HCT116 (cell line): ENCODE data around the gene PBX3. TPM values are rescaled to one million over a fixed set of nuclear protein-coding genes. Genes with fewer than 3 reads are reported as not detected.

Source experiments
- ATAC-seq: fragments of 200-7000 bp; cut with Tn5 transposase; 2 replicates; pipeline ENCODE4 v1.9.1; 2020; ENCODE audit warnings: mild to moderate bottlenecking, moderate library complexity
- BruUV-seq: library from RNA; stranded (reverse); fragments of 400-500 nt; replicated peaks from 2 replicates; lab custom pipeline; 2021; lab: Mats Ljungman, UMichigan
- CTCF ChIA-PET: fragments of 300-600 bp; sonication (Branson Sonifier 250); formaldehyde crosslinking; loops from one replicate; lab custom pipeline; 2021; ENCODE audit warnings: antibody characterized with exemption; lab: Charles Lee
- POLR2A ChIA-PET: fragments of 300-600, 350-600 bp; sonication (Branson Sonifier 250); formaldehyde crosslinking; loops from one replicate; lab custom pipeline; 2021; ENCODE audit warnings: antibody characterized with exemption; lab: Charles Lee
- RAD21 ChIA-PET, 2 experiments: fragments of 300-600 bp; sonication (Branson Sonifier 250); formaldehyde crosslinking; loops; one replicate each; lab custom pipeline; 2023; ENCODE audit warnings: low total read pairs in 2 of 2; ENCODE audit not compliant: uncharacterized antibody in 2 of 2, unreplicated experiment in 2 of 2, low non-redundant PET in 1 of 2; lab: Charles Lee
- DNase-seq: peaks from one replicate; pipeline ENCODE4 v3.0.0-alpha.2; 2010; ENCODE audit warnings: low read depth, low spot score
- H2AFZ ChIP-seq: fragments of 200-600 bp; shearing (Covaris generic), sonication (generic); 2 replicates; pipeline ENCODE4 v1.6.1; 2017; ENCODE audit warnings: low read depth, mixed run types, mixed read lengths, antibody characterized with exemption, low read length; ENCODE audit not compliant: poor library complexity, severe bottlenecking
- H3K27ac ChIP-seq: 2 replicates; pipeline ENCODE4 v1.5.1; 2012; ENCODE audit warnings: low read depth, low read length
- H3K27me3 ChIP-seq: fragments of 200-600 bp; sonication (generic); 2 replicates; pipeline ENCODE4 v1.6.1; 2016; ENCODE audit warnings: mixed run types, low read length, mixed read lengths; ENCODE audit not compliant: insufficient read depth
- H3K36me3 ChIP-seq, 2 experiments: fragments of 200-500 bp in 1 of 2; fragments of 200-600 bp in 1 of 2; sonication (Bioruptor generic) in 1 of 2; sonication (generic) in 1 of 2; 2 replicates each; pipeline versions ENCODE4 v1.5.1 to v1.6.1; 2014 to 2016; ENCODE audit warnings: low read length in 2 of 2, inconsistent platforms in 1 of 2, mixed read lengths in 1 of 2, mixed run types in 1 of 2; ENCODE audit not compliant: insufficient read depth in 2 of 2, control insufficient read depth in 1 of 2
- H3K4me1 ChIP-seq, 2 experiments: fragments of 200-600 bp in 1 of 2; sonication (generic) in 1 of 2; 2 replicates each; pipeline versions ENCODE4 v1.5.1 to v1.6.1; 2012 to 2017; ENCODE audit warnings: low read length in 2 of 2, inconsistent platforms in 1 of 2, mild to moderate bottlenecking in 1 of 2, mixed read lengths in 1 of 2, mixed run types in 1 of 2, moderate library complexity in 1 of 2; ENCODE audit not compliant: insufficient read depth in 2 of 2, control insufficient read depth in 1 of 2
- H3K4me2 ChIP-seq: fragments of 200-600 bp; sonication (generic); 2 replicates; pipeline ENCODE4 v1.6.1; 2017; ENCODE audit warnings: mixed run types, low read length, mixed read lengths
- H3K4me3 ChIP-seq, 2 experiments: fragments of 200-600 bp in 1 of 2; sonication (generic) in 1 of 2; replicated peaks in 1 of 2; 2 replicates each; pipeline ENCODE4 v1.5.1; 2011 to 2016; ENCODE audit warnings: low read length in 2 of 2, control low read depth in 1 of 2, low read depth in 1 of 2, mild to moderate bottlenecking in 1 of 2, mixed read lengths in 1 of 2, mixed run types in 1 of 2
- H3K79me2 ChIP-seq: fragments of 200-600 bp; sonication (generic); 2 replicates; pipeline ENCODE4 v1.6.1; 2017; ENCODE audit warnings: mild to moderate bottlenecking, mixed run types, low read length, moderate library complexity, mixed read lengths; ENCODE audit not compliant: insufficient read depth
- H3K9ac ChIP-seq: fragments of 200-600 bp; sonication (generic); 2 replicates; pipeline ENCODE4 v1.6.1; 2016; ENCODE audit warnings: low read length, mixed read lengths
- H3K9me2 ChIP-seq: fragments of 200-600 bp; sonication (generic), shearing (Covaris generic); 2 replicates; pipeline ENCODE4 v1.6.1; 2017; ENCODE audit warnings: mixed run types, mild to moderate bottlenecking, moderate library complexity; ENCODE audit not compliant: insufficient read depth
- H3K9me3 ChIP-seq, 2 experiments: fragments of 200-500 bp in 1 of 2; fragments of 200-600 bp in 1 of 2; sonication (Bioruptor generic) in 1 of 2; sonication (generic) in 1 of 2; 2 replicates each; pipeline ENCODE4 v1.6.1; 2014 to 2017; ENCODE audit warnings: low read length in 2 of 2, mixed read lengths in 2 of 2, inconsistent platforms in 1 of 2, low read depth in 1 of 2, mild to moderate bottlenecking in 1 of 2, mixed run types in 1 of 2, moderate library complexity in 1 of 2; ENCODE audit not compliant: control insufficient read depth in 1 of 2, insufficient read depth in 1 of 2
- H4K20me1 ChIP-seq: fragments of 200-600 bp; sonication (generic), shearing (Covaris generic); 2 replicates; pipeline ENCODE4 v1.6.1; 2017; ENCODE audit warnings: mixed run types, mild to moderate bottlenecking, moderate library complexity; ENCODE audit not compliant: insufficient read depth
- CBX3 ChIP-seq: IDR thresholded peaks from 2 replicates; pipeline ENCODE4 v1.6.1; 2012; ENCODE audit warnings: low read depth
- CEBPB ChIP-seq: IDR thresholded peaks from 2 replicates; pipeline ENCODE4 v1.6.1; 2012; ENCODE audit warnings: low read depth
- CTCF ChIP-seq, 3 experiments: fragments of 200-600 bp in 1 of 3; sonication (generic) in 1 of 3; IDR thresholded peaks in 2 of 3; conservative IDR thresholded peaks in 1 of 3; 2 replicates each; pipeline ENCODE4 v1.5.1; 2012 to 2017; ENCODE audit warnings: low read depth in 2 of 3, low read length in 2 of 3, antibody characterized with exemption in 1 of 3, borderline replicate concordance in 1 of 3, control low read depth in 1 of 3, mild to moderate bottlenecking in 1 of 3, mixed read lengths in 1 of 3, mixed run types in 1 of 3, moderate library complexity in 1 of 3; ENCODE audit not compliant: insufficient read depth in 1 of 3
- ELF1 ChIP-seq: IDR thresholded peaks from 2 replicates; pipeline ENCODE4 v1.6.1; 2012; ENCODE audit warnings: low read depth, borderline replicate concordance
- EZH2 ChIP-seq: fragments of 200-600 bp; sonication (generic); IDR thresholded peaks from 2 replicates; pipeline ENCODE4 v1.6.1; 2017; ENCODE audit warnings: antibody characterized with exemption, mixed run types
- EZH2phosphoT487 ChIP-seq: fragments of 200-600 bp; IDR thresholded peaks from 2 replicates; pipeline ENCODE4 v1.6.1; 2018; ENCODE audit warnings: antibody characterized with exemption, borderline replicate concordance
- POLR2A ChIP-seq: IDR thresholded peaks from 2 replicates; pipeline ENCODE4 v1.7.0; 2011; ENCODE audit warnings: borderline replicate concordance; ENCODE audit not compliant: insufficient read depth, insufficient read length; ENCODE audit errors: extremely low read depth
- REST ChIP-seq: IDR thresholded peaks from 2 replicates; pipeline ENCODE4 v1.6.1; 2012; ENCODE audit warnings: low read depth
- SP1 ChIP-seq: IDR thresholded peaks from 2 replicates; pipeline ENCODE4 v1.6.1; 2012; ENCODE audit warnings: low read depth
- SRF ChIP-seq: IDR thresholded peaks from 2 replicates; pipeline ENCODE4 v1.6.1; 2012; ENCODE audit warnings: low read depth
- TCF7L2 ChIP-seq: IDR thresholded peaks from 2 replicates; pipeline ENCODE4 v1.7.0; 2011; ENCODE audit warnings: borderline replicate concordance, inconsistent platforms; ENCODE audit not compliant: insufficient read depth, insufficient read length; ENCODE audit errors: extremely low read depth
- YY1 ChIP-seq: IDR thresholded peaks from 2 replicates; pipeline ENCODE4 v1.6.1; 2011; ENCODE audit warnings: low read length, low read depth, moderate library complexity, mild to moderate bottlenecking; ENCODE audit not compliant: insufficient replicate concordance; ENCODE audit errors: extremely low read depth
- ZFX ChIP-seq: fragments of 450-650 bp; IDR thresholded peaks from 2 replicates; pipeline ENCODE4 v1.6.1; 2017
- intact Hi-C: fragments of 100-400 bp; cut with micrococcal nuclease; formaldehyde crosslinking; loops from 2 replicates; pipeline ENCODE4 v1.10.0; 2022
- total RNA-seq: library from RNA; stranded (reverse); gene quantifications from one replicate; pipeline ENCODE4 v1.2.1, GENCODE V29; 2021; ENCODE audit not compliant: unreplicated experiment
- TF ChIP-seq, protein P1 (sequence below): IDR thresholded peaks from 2 replicates; pipeline ENCODE4 v1.6.1; 2012

The PBX3 gene
- total RNA-seq, 1 experiment from 2014 or later, result 13.5 TPM

DNA sequence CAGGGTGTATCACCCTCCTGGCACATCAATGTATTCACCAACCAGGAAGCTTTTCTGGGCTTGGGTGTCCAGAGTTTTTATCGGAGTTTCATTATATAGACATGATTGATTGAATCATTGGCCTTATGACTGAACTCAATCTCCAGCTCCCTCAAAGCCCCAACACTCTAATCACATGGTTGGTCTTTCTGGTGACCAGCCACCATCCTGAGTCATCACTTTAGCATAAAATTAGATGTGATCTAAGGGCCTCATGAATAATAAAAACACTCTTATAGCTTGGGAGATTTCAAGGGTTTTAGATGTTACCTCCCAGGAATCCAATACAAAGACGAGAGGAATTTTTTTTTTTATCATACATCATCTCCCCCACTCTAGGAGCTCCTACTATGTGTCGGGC lies 7.7 kb upstream of the PBX3 start:
- no peak for TF ChIP-seq YY1
- TF ChIP-seq ZFX, result no peak
- no peak for TF ChIP-seq POLR2A
- no peak for TF ChIP-seq CEBPB
- no peak for TF ChIP-seq SP1
- TF ChIP-seq, protein P1, sequence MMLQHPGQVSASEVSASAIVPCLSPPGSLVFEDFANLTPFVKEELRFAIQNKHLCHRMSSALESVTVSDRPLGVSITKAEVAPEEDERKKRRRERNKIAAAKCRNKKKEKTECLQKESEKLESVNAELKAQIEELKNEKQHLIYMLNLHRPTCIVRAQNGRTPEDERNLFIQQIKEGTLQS, result no peak
- TF ChIP-seq ELF1, result no peak
- TF ChIP-seq CTCF (IDR thresholded peaks at IDR 0.05 in 2 of 3, conservative IDR thresholded peaks at IDR 0.05 in 1 of 3; ENCODE audit: borderline replicate concordance in 1 of 3, insufficient read depth in 1 of 3, low read depth in 2 of 3, low read length in 2 of 3), result no peak
- TF ChIP-seq SRF, result no peak
- no peak for TF ChIP-seq REST
- TF ChIP-seq CBX3, result no peak
- TF ChIP-seq EZH2, result no peak
- TF ChIP-seq EZH2phosphoT487, result no peak
- no peak for TF ChIP-seq TCF7L2
- Histone ChIP-seq H4K20me1 (no peaks in the 10 kb centered on the region), H3K4me3 (no peak overlapping the region), H3K9me3 (no peaks in the 10 kb centered on the region), H3K27ac (no peak overlapping the region), H3K4me2 (no peak overlapping the region), H3K36me3 (no peaks in the 10 kb centered on the region), H3K4me1 (no peaks in the 10 kb centered on the region), H3K9ac (no peak overlapping the region), H3K9me2 (no peaks in the 10 kb centered on the region), H2AFZ (no peak overlapping the region), H3K27me3 (no peaks in the 10 kb centered on the region), H3K79me2 (no peaks in the 10 kb centered on the region)
- POLR2A ChIA-PET, result no interaction called here
- intact Hi-C loops, result no loop called here
- no TSS peak for BruUV-seq
- ATAC-seq (no peak), DNase-seq (no peak)
- CTCF ChIA-PET, result no interaction called here
- RAD21 ChIA-PET, result no interaction called here
